Heart left ventricle (tissue), 16 donors: ENCODE data around the gene DGKB. TPM values are rescaled to one million over a fixed set of nuclear protein-coding genes. Genes with fewer than 3 reads are reported as not detected.

ENCODE experiments used
- ATAC-seq, 4 donors: fragments of 200-7000 bp; cut with Tn5 transposase; one replicate each; pipeline ENCODE4 v1.9.1; 2020 to 2022; ENCODE audit warnings: moderate library complexity in 4 of 4, mild to moderate bottlenecking in 3 of 4, moderate number of reproducible peaks in 1 of 4
- DNase-seq, 5 donors: peaks; one replicate each; pipeline ENCODE4 v3.0.0-alpha.2; 2020
- H3K27ac ChIP-seq, 12 donors: fragments of 200-600 bp; sonication (generic) in 4 of 12; one replicate each; pipeline versions ENCODE4 v1.5.0 to v1.8.0; 2016 to 2022; ENCODE audit warnings: mild to moderate bottlenecking in 2 of 12
- H3K27me3 ChIP-seq, 9 donors: fragments of 200-600 bp; sonication (generic) in 2 of 9; one replicate each; pipeline versions ENCODE4 v1.5.1 to v1.8.0; 2016 to 2022; ENCODE audit warnings: mild to moderate bottlenecking in 3 of 9
- H3K36me3 ChIP-seq, 9 donors: fragments of 200-600 bp; sonication (generic) in 2 of 9; one replicate each; pipeline versions ENCODE4 v1.5.0 to v1.8.0; 2018 to 2022; ENCODE audit warnings: mild to moderate bottlenecking in 2 of 9
- H3K4me1 ChIP-seq, 12 donors: fragments of 200-600 bp; sonication (generic) in 4 of 12; one replicate each; pipeline versions ENCODE4 v1.5.0 to v1.8.0; 2016 to 2022; ENCODE audit warnings: mild to moderate bottlenecking in 3 of 12
- H3K4me3 ChIP-seq, 12 donors: fragments of 200-600 bp; sonication (generic) in 4 of 12; one replicate each; pipeline versions ENCODE4 v1.5.0 to v1.8.0; 2017 to 2022; ENCODE audit warnings: mild to moderate bottlenecking in 9 of 12, moderate library complexity in 4 of 12
- H3K9me3 ChIP-seq, 12 donors: fragments of 200-600 bp; sonication (generic) in 4 of 12; one replicate each; pipeline versions ENCODE4 v1.5.0 to v1.8.0; 2016 to 2022; ENCODE audit warnings: mild to moderate bottlenecking in 1 of 12
- POLR2A ChIP-seq, 2 donors: fragments of 450-650 bp; IDR thresholded peaks; one replicate each; pipeline ENCODE4 v1.6.1; 2017; ENCODE audit warnings: antibody characterized with exemption in 2 of 2, mild to moderate bottlenecking in 2 of 2, moderate library complexity in 2 of 2
- WGBS, 4 donors: extraction: QIAGEN DNeasy Blood & Tissue Kit in 2 of 4; methylation state at CpG; one replicate each; pipeline versions ENCODE4 v1.1.5 to v1.1.7; 2013 to 2018; 5-methylcytosine and 5-hydroxymethylcytosine counted together
- intact Hi-C, 10 donors: fragments of 100-400 bp; cut with DNase I; formaldehyde crosslinking; loops; one replicate each; pipeline versions ENCODE4 v1.11.1 to v1.14.2; 2022
- polyA plus RNA-seq, 2 donors: library from polyadenylated mRNA; stranded (reverse); fragments of 200-250 nt; gene quantifications; one replicate each; pipeline ENCODE4 v1.2.3, GENCODE V29; 2013
- total RNA-seq, 9 donors: library from RNA; depleted of rRNA in 2 of 9; stranded (reverse); fragments of >200 nt in 2 of 9; fragmentation: NEBNext Ultra II Directional in 3 of 9; extraction: Animal tissue kit (Norgen Biotek cat#: 25700) in 3 of 9; gene quantifications; one replicate each; pipeline versions ENCODE4 v1.1.0 to v1.2.4, GENCODE V29; 2016 to 2023
- TF ChIP-seq, protein P1 (sequence below), 12 donors: fragments of 200-600 bp; sonication (generic) in 4 of 12; IDR thresholded peaks; one replicate each; pipeline versions ENCODE4 v1.5.0 to v1.8.0; 2018 to 2022; ENCODE audit warnings: antibody characterized with exemption in 12 of 12, mild to moderate bottlenecking in 5 of 12
- donor health status: ischemic (EF 13 %, LVEDD 7.1; RV severe dilation, severe dysfunction).
- donor health status: healthy with polysubstance abuse.
- donor health status: DM: no; HTN: yes; CAD: no.
- donor health status: DM: no; HTN: no; CAD: no.
- donor health status: ischemic (EF 25% LVEDD 6.9; RV normal size, moderate dysfunction).
- donor health status: ischemic (EF 25% LVEDD 5.7; RV mildly dilated, moderate dysfunction).
- donor health status: healthy.
- donor health status: DM: yes; HTN: yes; CAD: no.
- donor health status: ischemic (EF 35%, LVEDD 5.7; RV mildly dilated, moderate dysfunction).
- donor health status: nonischemic (EF 11% LVEDD 7.7; RV severe dilation, severe dysfunction).
- donor health status: DM: yes; HTN: yes; CAD: no.
- donor health status: PGD.
- donor health status: ischemic (EF 29% LVEDD 5.4; RV normal size, mild dysfunction).
- donor health status: nonischemic (EF 23%, LVEDD 6.1; RV moderate dilation, normal function).

DGKB gene
- total and polyA plus RNA-seq, 11 donors: 0.08 to 1.6 (median 0.47) TPM; not detected in 1

DNA sequence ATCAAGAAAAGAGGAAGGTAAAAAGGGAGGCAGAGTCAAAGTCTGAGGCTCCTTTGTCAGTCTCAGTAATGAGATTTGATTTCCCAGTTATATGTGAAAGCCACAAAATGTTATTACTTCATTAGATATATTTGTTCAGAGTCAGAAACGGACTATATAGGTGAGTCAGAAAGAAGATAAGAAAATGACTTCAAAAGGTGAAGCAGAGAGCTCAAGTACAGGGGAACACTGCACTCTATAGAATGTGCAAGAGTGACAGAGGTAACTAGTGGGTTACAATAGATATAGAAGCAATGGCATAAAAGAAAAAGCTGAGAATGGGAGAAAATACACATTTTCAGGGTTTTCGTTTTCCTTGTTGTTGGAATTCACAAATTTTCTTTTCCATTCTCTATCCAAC is 43.3 kb downstream of the DGKB start:
- no peak for ATAC-seq
- 70 to 74% (median 71%) methylated on average over 2 of the region's 2 CpGs for WGBS, 4 donors
- H3K27ac ChIP-seq: no peak overlapping the region
- H3K27me3 ChIP-seq: no peaks in the 10 kb centered on the region
- no peak overlapping the region for H3K4me3 ChIP-seq
- TF ChIP-seq, protein P1, sequence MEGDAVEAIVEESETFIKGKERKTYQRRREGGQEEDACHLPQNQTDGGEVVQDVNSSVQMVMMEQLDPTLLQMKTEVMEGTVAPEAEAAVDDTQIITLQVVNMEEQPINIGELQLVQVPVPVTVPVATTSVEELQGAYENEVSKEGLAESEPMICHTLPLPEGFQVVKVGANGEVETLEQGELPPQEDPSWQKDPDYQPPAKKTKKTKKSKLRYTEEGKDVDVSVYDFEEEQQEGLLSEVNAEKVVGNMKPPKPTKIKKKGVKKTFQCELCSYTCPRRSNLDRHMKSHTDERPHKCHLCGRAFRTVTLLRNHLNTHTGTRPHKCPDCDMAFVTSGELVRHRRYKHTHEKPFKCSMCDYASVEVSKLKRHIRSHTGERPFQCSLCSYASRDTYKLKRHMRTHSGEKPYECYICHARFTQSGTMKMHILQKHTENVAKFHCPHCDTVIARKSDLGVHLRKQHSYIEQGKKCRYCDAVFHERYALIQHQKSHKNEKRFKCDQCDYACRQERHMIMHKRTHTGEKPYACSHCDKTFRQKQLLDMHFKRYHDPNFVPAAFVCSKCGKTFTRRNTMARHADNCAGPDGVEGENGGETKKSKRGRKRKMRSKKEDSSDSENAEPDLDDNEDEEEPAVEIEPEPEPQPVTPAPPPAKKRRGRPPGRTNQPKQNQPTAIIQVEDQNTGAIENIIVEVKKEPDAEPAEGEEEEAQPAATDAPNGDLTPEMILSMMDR (IDR thresholded peaks at IDR 0.05): no peak
- TF ChIP-seq POLR2A (IDR thresholded peaks at IDR 0.05): no peak
- no peaks in the 10 kb centered on the region for H3K9me3 ChIP-seq
- no peaks in the 10 kb centered on the region for H3K36me3 ChIP-seq
- DNase-seq: no peak
- H3K4me1 ChIP-seq: peaks cover 0 to 10% (median 0%) of the 10 kb centered on the region in 12 donors
- intact Hi-C loops: no loop called here

DNA sequence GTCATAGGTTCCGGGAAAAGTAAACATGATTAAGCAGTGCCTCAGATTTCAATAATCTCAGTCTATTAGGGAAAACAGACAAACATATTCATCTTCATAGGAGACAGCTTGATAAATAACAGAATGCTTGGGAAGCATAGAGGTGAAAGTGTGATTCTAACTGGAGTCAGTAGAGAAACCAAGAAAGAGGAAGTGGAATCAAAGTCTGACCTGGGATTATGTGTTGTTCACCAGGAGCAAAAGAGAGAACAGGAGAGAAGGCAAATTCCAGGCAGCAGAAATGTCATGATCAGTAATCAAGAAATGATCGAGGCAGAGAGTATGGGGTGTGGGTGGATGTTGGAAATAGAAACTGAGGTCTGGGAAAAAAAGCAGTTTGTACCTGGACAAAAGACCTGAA is 43.7 kb downstream of the DGKB start:
- 60 to 82% (median 66%) methylated on average over 2 of the region's 2 CpGs for whole genome bisulfite sequencing, 4 donors
- intact Hi-C loops: no loop called here
- H3K36me3 ChIP-seq: no peaks in the 10 kb centered on the region
- TF ChIP-seq, protein P1 (IDR thresholded peaks at IDR 0.05): no peak
- no peak for TF ChIP-seq POLR2A (IDR thresholded peaks at IDR 0.05)
- peaks cover 0 to 10% (median 0%) of the 10 kb centered on the region in 12 donors for H3K4me1 ChIP-seq
- ATAC-seq: no peak
- no peak overlapping the region for H3K27ac ChIP-seq
- no peaks in the 10 kb centered on the region for H3K9me3 ChIP-seq
- no peaks in the 10 kb centered on the region for H3K27me3 ChIP-seq
- no peak for DNase-seq
- no peak overlapping the region for H3K4me3 ChIP-seq

DNA sequence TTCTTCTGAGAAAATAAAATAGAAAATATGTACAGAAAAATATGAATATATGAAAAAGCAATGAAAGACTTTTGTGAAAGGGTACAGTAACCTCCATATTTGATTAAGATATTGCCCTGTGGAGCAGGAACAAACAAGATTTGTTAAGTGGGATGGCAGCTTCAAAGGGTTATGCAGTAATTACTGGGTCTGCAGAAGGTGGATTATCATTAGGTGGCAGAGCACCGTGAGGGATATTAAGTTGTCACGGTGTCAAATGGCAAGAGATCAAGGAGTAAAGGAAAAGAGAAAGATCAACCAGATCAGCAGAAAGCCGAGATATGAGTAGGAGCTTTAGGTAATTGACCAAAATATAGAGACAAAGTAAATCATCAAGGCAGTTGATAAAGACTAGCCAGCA is 44.1 kb downstream of the DGKB start:
- DNase-seq (no peak), ATAC-seq (no peak)
- Histone ChIP-seq H3K27me3 (no peaks in the 10 kb centered on the region), H3K9me3 (no peaks in the 10 kb centered on the region), H3K36me3 (no peaks in the 10 kb centered on the region), H3K4me1 (peaks cover 0 to 10% (median 0%) of the 10 kb centered on the region in 12 donors), H3K27ac (no peak overlapping the region), H3K4me3 (no peak overlapping the region)
- 45 to 60% (median 47%) methylated on average over 3 of the region's 3 CpGs for WGBS, 4 donors
- intact Hi-C loops: no loop called here
- no peak for TF ChIP-seq POLR2A (IDR thresholded peaks at IDR 0.05)
- TF ChIP-seq, protein P1 (IDR thresholded peaks at IDR 0.05): no peak

DNA sequence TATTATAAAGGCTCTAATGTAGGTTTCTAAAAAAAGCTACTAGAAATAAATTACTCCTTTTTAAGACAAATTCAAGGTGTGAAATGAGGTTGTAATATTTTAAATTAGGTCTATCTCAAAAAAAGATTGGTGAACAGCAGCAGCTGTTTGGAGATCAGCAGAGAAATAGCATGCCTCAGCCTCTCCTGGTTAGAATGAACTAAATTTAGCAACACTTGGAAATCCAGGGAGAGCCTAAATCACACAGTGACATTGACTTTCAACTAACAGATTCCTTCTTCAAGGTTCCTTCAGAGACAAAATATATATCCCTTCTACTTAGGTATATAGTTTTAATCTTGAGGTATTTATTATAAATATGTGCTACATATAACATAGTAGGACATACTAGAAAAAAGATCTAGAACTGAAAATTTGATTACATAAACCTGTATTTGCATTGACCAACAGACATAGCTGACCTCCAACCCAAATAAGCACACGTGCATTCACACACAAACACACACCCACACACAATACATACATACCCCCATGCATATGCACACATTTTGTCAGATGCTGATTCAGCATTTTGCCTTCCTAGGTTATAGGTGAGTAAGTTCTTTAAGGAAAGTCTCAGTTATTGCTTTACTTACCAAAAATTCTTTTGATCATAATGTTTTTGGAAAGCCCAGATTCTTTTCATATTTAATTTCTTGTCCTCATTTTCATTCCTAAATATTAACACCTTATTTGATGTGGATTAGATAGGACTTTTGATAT is 47.3 kb downstream of the DGKB start:
- intact Hi-C loops: no loop called here
- Histone ChIP-seq H3K27ac (no peak overlapping the region), H3K36me3 (no peaks in the 10 kb centered on the region), H3K4me3 (no peak overlapping the region), H3K4me1 (peaks cover 0 to 10% (median 0%) of the 10 kb centered on the region in 12 donors), H3K9me3 (no peaks in the 10 kb centered on the region), H3K27me3 (no peaks in the 10 kb centered on the region)
- WGBS, 4 donors: 20 to 40% (median 31%) methylated on average over 1 of the region's 1 CpG
- no peak for DNase-seq
- ATAC-seq: peak in 3 of 4 donors; percentile 41 to 66 (median 53)
- TF ChIP-seq POLR2A (IDR thresholded peaks at IDR 0.05): no peak
- TF ChIP-seq, protein P1 (IDR thresholded peaks at IDR 0.05): no peak
